ENCODE measurements around the gene NNMT.

NNMT gene

GRCh38 chr11:114353443-114353842, 57.2 kb downstream of the NNMT start:
- DNase-seq = no peak

DNA sequence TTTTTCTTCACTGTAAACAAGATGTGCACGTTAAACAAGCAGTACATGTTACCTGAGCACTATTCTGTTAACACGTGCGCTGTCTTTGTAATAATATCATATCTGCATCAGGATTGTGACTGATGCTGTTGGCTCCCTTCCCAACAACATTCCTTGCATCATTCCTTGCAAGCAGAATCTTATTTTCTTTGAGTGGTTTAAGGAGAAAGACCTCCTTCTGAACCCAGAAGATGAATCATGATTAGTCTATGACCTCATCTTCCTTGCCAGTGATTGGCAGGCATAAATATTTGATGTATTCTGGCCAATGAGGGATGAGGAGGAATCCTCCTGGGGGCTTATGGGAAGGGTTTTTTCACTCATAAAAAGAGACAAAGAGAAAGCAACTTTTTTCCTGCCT, 57.9 kb downstream of the NNMT start:
- DNase-seq = no peak

DNA sequence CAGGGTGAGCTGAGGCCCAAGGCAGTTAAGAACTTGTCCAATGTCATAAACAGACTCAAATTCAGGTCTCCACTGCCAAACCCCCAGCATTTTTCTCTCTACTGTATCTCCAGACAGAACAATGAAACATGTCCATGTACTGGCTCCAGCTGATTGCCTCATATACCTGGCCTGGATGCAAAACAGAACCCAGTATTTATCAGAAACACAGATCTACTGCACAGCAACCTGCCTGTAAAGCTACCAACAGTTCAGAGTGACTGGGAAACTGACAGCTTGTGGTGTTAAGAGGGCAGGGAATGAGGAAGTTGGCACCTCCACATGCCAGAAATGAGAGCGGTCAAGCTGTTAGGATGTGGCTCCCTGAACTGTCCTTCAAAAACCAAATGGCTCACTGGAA, 62.5 kb downstream of the NNMT start:
- no peak for DNase-seq

DNA sequence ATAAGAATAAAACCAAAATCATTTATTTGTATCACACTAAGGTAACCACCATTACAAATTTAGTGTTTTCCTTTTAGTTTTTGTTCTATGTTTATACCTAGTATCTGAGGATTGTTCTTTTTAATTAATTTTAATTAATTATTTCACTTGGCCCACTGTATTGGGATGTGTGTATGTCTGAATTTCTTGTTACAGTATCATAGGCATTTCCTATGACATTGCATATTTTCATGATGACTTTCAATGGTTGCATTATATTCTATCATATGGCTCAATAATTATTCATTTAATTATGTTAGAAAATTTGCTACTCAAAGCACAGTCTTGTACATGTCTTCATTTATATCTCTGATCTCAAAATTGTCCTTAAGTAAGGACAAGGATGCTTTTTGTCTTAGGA, 63.1 kb downstream of the NNMT start:
- DNase-seq = no peak

- no peak for DNase-seq
These were observed 66.1 kb downstream of the NNMT start for GRCh38 chr11:114362326-114362725.

DNA sequence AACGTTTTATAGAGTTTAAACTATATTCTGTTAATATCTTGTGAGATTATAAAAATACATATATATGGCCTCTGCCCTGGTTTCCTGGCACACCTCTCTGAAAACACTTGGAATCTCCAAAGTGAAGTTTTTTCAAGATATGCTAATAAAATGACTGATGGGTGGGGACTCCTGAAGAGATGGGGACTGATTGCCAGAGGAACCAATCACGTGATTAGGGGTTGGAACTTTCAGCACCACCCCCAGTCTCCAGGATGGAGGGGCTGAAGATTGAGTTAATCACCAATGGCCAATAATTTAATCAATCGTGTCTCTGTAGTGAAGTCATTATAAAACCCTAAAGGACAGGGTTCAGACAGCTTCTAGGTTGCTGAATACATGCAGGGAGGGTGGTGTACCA, 66.8 kb downstream of the NNMT start:
- DNase-seq = no peak

All from NCI-H2081 treated with DMSO at 0.1 percent for 48 hours (cell line).